Measurements from ENCODE around the gene ASAP3. TPM values are rescaled to one million over a fixed set of nuclear protein-coding genes. Genes with fewer than 3 reads are reported as not detected.
"Not testable (repeated sequence)": the region's sequence is repeated elsewhere in the genome, so short reads cannot be mapped to it uniquely, and the experiment has no call there.

Gene ASAP3
- total RNA-seq, 2 donors from 2014 or later: 36.4 to 39.9 TPM

GRCh38 chr1:23521588-23521987 lies 37.6 kb upstream of the ASAP3 start:
- no peak for ATAC-seq
- intact Hi-C loops (cut with DNase I): no loop called here
- DNase-seq: no peak

GRCh38 chr1:23517581-23517980 lies 33.6 kb upstream of the ASAP3 start:
- intact Hi-C loops (cut with DNase I): no loop called here
- ATAC-seq (no peak), DNase-seq (no peak)

- intact Hi-C loops (cut with DNase I): no loop called here
- ATAC-seq: no peak
- no peak for DNase-seq
Observed at GRCh38 chr1:23515905-23516304, 31.9 kb upstream of the ASAP3 start.

- DNase-seq: no peak
- intact Hi-C loops (cut with DNase I): no loop called here
- ATAC-seq: no peak
Observed at GRCh38 chr1:23514111-23514679, 30.2 kb upstream of the ASAP3 start.

- no peak for DNase-seq
- intact Hi-C loops (cut with DNase I): no loop called here
- ATAC-seq: no peak
Observed at GRCh38 chr1:23509896-23510295, 25.9 kb upstream of the ASAP3 start.

GRCh38 chr1:23506376-23507107 lies 22.6 kb upstream of the ASAP3 start:
- intact Hi-C loops (cut with DNase I): no loop called here
- ATAC-seq: no peak
- no peak for DNase-seq

- ATAC-seq (no peak), DNase-seq (no peak)
- intact Hi-C loops (cut with DNase I): no loop called here
Observed at GRCh38 chr1:23505851-23506250, 21.9 kb upstream of the ASAP3 start.

- intact Hi-C loops (cut with DNase I); ATAC-seq; DNase-seq: not testable (repeated sequence)
Observed at GRCh38 chr1:23504156-23504555, 20.2 kb upstream of the ASAP3 start.

- ATAC-seq: no peak
- intact Hi-C loops (cut with DNase I): no loop called here
Observed at GRCh38 chr1:23502951-23503350, 19.0 kb upstream of the ASAP3 start.

GRCh38 chr1:23500466-23500865 lies 16.5 kb upstream of the ASAP3 start:
- intact Hi-C loops (cut with DNase I): no loop called here
- ATAC-seq (no peak), DNase-seq (no peak)

More at GRCh38 chr1:23502951-23503350, 19.0 kb upstream of the ASAP3 start:
- DNase-seq: no peak

- no peak for DNase-seq
- ATAC-seq: peak in 1 of 2 donors; percentile 35
- intact Hi-C loops (cut with DNase I): loop anchor here (2.0 to 5.0 kb wide), 2 partner anchors 43 to 139 kb away; no protein-coding TSS in a partner anchor
Observed at GRCh38 chr1:23497777-23498439, 13.9 kb upstream of the ASAP3 start.

- DNase-seq: no peak
- no peak for ATAC-seq
- intact Hi-C loops (cut with DNase I): loop anchor here (2.0 to 5.0 kb wide), 2 partner anchors 44 to 141 kb away; no protein-coding TSS in a partner anchor
Observed at GRCh38 chr1:23496490-23497181, 12.7 kb upstream of the ASAP3 start.

GRCh38 chr1:23494836-23495235 lies 10.9 kb upstream of the ASAP3 start:
- intact Hi-C loops (cut with DNase I): loop anchor here in 1 of 2 donors (5.0 kb wide), 1 partner anchor 142 kb away; no protein-coding TSS in a partner anchor
- DNase-seq, ATAC-seq: not testable (repeated sequence)

GRCh38 chr1:23492776-23493175 lies 8.8 kb upstream of the ASAP3 start:
- DNase-seq; intact Hi-C loops (cut with DNase I); ATAC-seq: not testable (repeated sequence)

- ATAC-seq (no peak), DNase-seq (no peak)
- intact Hi-C loops (cut with DNase I): no loop called here
Observed at GRCh38 chr1:23492132-23492720, 8.2 kb upstream of the ASAP3 start.

GRCh38 chr1:23489842-23490241 lies 5.9 kb upstream of the ASAP3 start:
- intact Hi-C loops (cut with DNase I): no loop called here
- DNase-seq (no peak), ATAC-seq (no peak)

- intact Hi-C loops (cut with DNase I): no loop called here
- DNase-seq (no peak), ATAC-seq (no peak)
Observed at GRCh38 chr1:23485002-23485332, 988 bp upstream of the ASAP3 start.

GRCh38 chr1:23484253-23485001 lies 448 bp upstream of the ASAP3 start:
- intact Hi-C loops (cut with DNase I): no loop called here
- peak; percentile 96 for DNase-seq
- peak; percentile 94 to 96 for ATAC-seq

- intact Hi-C loops (cut with DNase I): no loop called here
- ATAC-seq (no peak), DNase-seq (no peak)
Observed at GRCh38 chr1:23481904-23482303, 2.1 kb downstream of the ASAP3 start.

All from left cardiac atrium (tissue), 4 donors.